Activated CD4-positive, CD25-positive, alpha-beta regulatory T cell (primary cell): ENCODE measurements around the gene BMPR1B.
"Not testable (repeated sequence)": the region's sequence is repeated elsewhere in the genome, so short reads cannot be mapped to it uniquely, and the experiment has no call there.

ENCODE experiments used
- DNase-seq, 4 experiments: peaks; one replicate each; lab custom pipeline; 2025; lab: John Stamatoyannopoulos, UW

The BMPR1B gene

DNA sequence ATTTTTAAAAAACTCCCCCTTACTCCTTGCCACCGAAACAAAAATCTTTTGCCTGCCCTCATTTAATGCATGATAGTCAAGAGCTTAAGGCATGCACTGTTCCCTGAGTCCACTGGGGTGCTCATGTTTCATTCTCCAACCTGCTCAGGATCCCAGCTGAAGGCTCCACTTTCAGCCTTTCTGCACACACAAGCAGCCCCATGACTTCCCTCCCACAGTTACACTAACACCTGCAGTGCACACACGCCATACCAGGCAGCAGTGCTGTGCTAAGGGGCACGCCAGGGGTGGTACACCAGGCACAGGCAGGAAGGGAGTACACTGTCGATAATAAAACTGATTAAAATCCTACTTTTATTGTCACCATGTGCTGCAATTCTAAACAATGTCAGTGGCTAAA lies 385.2 kb downstream of the BMPR1B start:
- no peak for DNase-seq

DNA sequence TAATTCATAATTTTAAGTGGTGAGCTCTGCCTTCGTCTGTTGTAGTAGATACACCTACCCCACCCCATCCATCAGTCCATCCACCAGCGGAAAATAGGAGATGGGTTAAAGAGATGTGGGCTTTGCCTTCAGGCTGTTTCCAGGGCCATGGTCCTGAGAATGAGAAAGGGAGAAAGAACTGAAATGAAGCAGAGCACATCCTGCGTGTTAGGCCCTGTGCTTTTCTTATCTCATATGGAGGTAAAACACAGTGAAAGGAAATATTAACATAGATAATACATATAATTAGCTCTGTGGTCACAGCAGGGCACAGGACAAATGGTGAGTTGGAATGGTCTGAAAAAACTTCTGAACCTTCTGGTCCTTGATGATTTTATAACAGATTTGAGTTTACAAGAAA lies 393.5 kb downstream of the BMPR1B start:
- no peak for DNase-seq

DNA sequence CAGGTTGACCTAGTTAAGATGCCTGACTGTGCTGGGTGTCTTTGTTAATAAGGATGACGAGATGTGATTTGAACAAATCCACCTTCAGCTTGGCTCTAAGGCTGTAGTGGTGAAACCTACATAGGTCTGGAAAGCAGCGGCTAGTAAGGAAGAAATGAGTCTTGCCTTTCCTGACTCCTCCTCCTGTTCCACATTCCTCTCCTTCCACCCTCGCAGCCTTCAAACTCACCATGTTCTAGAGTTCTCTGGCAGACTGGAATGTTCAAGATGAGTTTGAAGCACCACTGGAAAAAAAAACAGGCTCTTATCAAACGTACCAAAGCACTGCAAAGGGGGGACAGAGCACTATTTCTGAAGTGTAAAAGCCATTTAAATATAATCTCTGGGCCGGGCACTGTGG lies 395.4 kb downstream of the BMPR1B start:
- no peak for DNase-seq

DNA sequence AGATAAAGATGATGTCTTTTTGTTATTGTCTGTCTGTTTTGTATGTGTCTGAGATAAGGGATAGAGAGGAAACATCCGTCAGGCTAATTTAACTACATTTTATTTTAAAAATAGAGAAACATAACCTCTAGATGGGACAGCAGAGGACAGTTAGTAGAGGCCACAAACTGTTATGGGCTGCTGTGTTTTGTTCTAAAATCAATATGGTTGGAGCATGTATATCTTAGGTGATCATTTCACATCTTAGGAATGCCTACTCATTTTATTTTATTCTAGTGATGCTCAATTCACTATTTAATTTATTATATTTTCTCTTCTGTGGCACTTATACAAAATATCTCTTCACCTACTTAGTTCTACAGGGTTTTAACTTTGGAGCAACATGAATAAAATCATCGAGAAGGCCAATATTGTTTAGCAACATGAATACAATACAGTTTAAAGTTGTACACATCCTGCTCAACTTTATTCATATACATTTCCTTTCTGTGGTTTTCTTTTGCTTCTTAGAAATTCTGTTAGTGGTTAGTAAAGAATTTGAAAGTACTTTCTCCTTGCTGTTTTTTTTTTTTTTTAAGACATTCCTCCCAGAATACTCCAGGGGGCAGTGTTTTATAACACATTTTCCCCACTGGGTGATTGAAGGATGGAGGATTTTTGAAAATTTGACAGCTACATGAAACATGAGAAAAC lies 398.1 kb downstream of the BMPR1B start:
- DNase-seq = no peak

DNA sequence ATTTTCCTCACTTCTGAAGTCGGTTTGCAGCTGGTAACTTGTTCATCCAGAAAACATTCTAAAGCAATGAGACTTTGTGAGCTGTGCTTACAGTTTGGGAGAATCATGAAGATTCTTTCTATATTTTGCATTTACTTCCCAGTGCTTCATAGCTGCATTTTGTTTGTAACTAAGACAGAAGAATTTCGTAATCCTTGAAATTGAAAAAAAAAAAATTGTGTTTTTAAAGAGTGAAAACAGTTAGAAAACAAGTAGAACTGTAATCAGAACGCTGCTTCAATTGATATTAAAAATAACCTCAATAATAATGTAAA lies 398.7 kb downstream of the BMPR1B start:
- no peak for DNase-seq

DNA sequence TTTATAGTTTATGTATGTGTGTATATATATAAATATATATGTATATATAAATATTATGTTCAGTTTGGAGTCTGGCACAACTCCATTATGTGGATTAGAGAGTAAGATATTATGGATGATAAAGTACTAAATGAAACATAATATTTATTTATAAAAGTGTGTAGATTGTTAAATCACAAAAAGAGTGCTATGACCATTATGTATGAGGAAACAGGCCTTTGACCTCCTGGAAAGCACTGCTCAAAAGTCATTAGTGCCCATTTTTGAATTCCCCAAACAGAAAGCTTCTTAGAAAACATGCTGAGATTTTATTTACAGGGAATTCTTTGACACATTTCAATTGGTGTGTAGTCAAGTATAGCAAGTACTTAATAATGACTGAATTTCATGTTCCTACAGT lies 399.8 kb downstream of the BMPR1B start:
- DNase-seq = no peak

DNA sequence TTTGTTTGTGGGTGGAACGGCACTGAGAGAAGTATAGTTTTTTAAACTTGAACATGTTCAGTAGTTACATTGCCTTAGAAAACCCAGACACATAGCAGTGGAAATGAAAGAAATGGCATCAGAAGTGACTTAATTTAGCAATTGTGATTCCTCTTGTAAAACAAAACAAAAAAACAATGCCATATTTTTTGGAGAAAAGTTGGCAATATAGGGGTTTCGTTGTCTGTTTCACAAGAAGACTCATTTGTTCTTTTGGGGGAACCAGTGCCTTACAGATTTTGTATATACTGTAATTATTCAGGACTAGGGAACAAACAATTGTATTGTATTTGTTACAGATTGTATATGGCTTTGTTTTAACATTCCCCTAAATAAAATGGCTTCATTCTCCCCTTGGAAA lies 400.3 kb downstream of the BMPR1B start:
- no peak for DNase-seq

DNA sequence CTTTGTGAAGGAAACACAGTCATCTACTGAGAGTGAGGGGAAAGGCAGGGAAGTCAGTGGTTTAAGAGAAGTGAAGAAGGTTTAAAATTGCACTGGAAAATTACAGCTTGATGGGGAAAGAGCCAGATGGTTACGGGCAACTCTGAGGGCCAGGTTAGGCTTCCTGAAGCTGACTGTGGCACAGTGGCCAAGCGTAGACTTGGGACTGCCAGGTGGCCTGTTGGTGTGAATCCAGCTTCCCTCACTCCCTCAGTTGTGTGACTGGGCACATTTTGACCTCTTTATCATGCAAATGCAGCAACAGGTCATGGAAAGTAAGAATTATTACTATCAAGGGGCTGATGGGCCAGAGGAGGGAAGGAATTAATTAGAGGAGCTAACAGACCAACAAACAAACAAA lies 400.9 kb downstream of the BMPR1B start:
- DNase-seq = no peak

DNA sequence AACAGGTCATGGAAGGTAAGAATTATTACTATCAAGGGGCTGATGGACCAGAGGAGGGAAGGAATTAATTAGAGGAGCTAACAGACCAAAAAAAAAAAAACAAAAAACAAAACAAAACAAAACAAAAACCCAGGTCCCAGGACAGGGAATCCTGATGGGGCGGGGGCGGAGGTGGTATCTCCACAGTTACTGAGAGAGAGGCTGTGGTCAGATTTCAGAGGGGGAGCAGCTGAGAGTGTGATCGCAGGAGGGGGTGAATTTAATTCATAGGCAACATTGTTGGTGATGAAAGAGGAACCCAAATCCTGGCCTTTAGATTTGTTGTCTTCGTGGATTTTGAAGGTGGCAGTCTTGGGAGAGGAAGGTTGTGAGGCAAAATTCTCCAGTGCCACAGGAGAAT lies 401.6 kb downstream of the BMPR1B start:
- no peak for DNase-seq

DNA sequence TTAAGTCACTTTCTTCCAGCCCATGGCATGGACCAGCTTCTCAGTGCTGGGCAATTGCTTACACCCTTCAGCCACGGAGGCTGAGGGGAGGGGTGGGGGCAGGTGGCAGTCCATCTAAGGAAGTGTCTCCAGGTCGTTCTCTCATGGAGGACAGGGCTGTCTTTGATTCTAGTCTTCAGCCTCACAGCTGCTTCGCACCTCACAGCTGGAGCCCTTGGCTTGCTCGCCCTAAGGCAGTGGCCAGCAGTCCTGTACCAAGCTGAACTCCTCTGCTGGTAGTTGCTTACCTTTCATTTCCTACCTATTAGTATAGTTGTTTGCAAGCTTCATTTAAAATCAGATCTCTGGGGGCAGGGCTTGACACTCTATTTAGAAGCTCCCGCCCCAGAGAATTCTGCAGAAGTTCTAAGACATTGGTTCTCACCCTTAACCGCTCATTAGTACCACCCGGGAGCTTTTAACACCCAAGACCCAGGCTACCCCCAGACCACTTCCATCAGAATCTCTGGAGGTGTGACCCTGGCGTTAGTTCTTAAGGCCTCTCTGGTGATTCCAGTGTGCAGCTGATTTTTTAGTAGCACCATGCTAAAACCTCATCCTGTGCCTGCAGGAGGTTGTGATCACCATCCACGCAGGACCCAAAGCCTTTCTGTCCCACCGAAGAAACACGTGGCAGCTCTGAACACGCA lies 404.2 kb downstream of the BMPR1B start:
- no peak for DNase-seq

DNA sequence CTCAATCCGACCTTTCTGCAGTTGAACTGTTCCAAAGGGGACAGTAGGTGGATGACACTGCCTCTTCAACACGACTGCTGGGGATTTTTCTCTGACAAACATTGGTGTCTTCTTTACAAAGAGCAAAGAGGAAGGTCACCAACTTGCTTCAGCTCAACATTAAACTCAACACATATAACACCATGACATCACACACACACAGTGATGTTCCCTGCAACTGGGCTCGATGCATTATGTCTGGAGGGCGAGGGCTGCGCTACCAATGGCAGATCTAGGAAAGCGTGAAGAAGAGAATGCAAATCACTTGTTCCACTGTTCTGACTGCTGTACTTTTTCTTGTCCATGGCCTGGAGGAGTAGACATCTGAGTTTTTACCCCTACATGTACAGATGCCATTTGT lies 405.1 kb downstream of the BMPR1B start:
- DNase-seq = no peak

DNA sequence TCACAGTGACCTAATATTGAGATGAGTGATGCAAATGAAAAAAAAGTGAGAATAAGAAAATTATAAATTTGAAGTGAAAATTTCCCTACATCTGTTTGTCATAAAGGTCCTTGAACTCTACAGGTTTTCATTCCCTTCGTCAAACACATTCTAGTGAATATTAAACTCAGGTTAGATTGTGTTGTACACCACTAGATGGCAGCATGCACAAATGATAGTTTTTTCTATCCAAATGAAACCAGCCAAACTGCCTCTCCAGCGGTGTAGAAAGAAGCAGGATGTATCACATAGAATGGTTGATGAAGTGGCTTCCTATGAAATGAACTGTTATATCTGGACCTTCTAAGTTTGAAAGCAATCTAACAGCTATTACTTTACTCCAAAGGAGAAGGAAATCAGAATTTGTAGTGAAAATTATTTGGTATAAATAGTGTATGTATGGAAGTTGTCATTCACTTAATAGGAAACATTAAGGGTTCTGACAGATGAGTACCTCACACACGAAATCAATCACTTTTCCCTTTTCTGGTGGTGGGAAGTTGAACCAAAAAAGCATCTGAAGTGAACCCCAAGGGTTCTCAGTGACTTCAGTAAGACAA lies 408.3 kb downstream of the BMPR1B start:
- DNase-seq = no peak

DNA sequence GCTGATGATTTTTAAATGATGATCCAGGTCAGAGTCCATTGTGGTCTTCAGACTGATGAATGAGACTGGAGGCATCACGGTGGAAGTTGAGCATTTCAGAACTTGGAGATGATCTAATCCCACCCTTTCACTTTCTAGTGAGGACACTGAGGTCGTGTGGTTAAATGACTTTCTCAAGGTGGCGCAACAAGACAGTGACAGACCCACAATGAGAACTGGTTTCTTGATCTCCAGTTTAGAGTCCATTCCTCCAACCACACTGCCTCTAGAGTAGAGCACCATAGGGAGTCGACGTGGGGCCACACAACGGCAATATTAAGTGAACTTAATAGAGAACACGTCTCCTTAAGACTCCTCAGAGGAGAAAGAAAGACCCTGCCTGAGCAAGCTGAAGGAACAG lies 410.1 kb downstream of the BMPR1B start:
- no peak for DNase-seq

DNA sequence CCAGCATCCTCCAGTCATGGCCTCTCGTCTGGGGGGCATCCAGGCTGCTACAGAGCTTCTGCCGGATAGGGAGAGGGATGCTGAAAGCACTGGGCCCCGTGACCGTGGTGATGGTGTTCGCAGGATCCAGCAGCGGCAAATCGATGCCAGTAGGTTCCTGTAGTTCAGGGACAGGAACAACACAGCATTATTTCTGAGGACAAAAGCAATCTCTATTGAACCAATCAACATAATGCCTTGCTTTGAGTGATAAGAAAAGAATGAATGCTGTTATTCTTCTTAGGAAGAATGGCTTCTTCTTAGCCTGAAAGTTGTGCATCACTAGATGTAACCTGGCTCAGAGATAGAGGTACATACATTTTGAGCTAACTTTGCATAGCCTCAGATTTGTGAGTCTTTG lies 412.4 kb downstream of the BMPR1B start:
- DNase-seq = no peak

DNA sequence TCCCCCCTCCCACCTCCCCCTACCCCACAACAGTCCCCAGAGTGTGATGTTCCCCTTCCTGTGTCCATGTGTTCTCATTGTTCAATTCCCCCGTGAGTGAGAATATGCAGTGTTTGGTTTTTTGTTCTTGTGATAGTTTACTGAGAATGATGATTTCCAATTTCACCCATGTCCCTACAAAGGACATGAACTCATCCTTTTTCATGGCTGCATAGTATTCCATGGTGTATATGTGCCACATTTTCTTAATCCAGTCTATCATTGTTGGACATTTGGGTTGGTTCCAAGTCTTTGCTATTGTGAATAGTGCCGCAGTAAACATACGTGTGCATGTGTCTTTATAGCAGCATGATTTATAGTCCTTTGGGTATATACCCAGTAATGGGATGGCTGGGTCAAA lies 413.6 kb downstream of the BMPR1B start:
- not testable (repeated sequence) for DNase-seq

DNA sequence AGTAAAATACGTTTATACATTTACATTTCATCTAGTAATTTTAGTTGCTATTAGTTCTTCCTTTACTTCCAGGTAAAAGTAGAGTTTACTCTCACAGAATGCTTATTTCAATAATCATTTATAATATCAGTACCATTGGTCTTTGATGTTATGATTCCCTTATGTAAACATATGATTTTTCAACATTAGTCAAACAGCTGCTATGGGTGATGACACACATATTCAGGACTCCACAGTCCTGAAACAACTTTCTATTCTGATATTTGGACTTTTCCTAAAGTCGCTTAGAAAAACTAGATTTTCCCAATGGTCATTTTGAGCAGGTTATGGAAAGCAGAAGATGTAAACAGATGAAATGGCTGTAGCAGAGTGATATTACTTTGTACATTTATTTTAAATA lies 421.2 kb downstream of the BMPR1B start:
- DNase-seq = no peak

DNA sequence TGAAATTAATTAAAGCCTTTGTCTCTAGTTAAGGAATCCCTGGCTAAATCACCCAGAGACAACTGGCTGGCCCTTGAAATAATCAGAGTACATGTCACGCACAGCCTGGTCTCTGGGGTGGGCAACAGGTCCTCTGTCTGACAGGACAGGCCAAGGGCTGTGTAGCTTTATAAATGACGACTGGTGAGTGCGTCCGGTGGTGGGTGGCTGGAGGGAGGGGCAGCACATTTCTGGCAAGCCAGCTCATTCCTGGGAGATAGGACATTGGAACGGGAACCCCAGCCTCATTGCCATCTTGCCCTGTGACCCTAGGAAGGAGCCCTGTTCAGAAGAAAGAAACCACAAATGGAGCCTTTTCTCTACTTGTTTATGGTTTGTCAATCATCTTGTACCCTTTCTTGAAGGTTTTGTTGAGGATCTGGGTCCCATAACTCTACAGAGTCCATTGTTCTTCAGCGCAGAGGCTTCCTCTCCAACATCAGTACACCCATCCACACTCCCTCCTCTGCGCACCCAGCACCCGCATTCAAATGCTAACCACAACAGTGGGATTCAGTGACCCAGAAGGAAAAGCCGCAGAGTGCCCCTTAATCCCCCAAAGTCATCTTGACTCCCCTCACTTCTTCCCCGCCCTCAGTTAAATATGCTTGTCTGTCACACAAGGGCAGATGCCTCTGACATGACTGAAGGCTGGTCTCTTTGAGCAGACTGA lies 422.9 kb downstream of the BMPR1B start:
- DNase-seq = no peak

DNA sequence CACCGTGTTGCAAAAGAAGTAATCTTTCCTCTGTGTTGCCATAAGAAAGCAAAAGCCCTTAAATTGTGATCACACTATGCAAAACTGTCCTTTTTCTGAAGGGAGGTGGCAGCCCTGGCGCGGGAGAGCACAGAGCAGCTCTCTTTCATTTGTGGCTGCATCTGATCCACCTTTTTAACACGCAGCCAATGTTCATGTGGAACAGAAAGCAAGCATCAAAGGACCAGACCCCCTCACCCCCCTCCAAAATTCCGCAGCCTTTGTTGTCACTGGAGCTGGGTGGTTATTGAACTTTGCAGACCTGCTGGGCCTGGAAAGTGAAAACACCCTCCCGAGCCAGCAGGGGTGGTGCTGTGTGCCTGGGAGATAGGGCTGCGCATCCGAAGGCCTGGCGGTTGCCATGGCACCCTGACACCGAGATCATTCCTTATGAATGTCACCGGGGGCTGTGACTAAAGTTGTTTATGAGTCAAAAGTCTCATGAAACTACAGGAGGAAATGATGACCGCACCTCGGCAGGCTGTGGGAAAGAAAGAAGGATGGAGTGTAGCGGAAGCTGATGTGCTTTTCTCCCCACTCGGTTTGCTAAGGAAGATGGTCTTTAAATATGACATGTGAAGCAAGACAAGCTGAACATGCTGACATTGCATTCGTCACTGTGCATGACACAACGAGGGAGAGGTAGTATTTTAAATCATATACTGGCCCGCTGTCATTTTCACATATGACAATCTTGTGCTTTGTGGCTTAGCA lies 423.7 kb downstream of the BMPR1B start:
- DNase-seq = no peak

DNA sequence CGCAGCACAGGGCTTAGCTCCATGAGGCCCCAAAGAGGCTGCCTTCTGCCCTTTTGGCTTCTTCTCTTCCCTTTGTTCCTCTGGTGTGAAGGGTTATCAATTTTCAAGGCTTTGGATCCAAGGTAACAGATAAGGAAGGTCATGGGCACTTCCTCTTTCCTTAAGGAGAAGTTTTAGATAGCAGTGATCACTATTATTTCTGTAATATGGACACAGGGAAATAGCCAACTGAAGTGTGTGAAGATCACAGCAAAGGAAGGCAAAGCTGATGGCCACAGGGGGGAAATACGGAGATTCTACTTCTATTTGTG lies 424.2 kb downstream of the BMPR1B start:
- DNase-seq = no peak

DNA sequence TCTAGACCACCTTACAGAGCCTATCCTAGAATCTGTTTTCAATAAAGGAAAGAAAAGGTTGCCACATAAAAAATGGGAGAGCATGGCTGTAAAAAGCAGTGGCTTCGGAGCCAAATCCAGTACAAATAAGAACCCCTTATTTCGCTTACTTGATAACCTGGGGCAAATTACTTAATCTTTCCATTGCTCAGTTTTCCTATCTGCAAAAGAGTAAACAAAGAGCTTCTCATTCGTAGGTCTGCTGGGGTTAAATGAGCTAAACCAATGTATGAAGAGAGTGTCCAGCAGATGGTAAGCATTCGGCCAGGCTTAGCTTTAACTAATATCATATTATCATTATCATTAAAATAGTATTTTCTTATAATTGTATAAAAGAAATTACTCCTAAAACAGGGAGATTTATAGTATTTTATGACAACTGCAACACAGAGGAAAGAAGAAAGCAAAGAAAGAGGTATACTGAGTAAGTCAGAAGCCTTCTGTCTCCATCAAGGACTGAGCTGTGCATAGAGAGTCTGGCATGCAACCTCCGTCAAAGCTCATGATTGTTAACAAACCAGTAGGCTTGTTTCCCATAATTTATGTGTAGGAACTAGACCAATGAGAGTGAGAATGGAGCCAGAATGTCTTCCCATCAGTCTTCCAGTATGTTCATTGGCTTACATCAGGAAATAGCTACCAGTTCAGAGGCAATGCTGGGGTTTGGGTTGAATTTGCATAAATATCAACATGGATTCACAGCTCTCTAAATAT lies 426.1 kb downstream of the BMPR1B start:
- DNase-seq = no peak

DNA sequence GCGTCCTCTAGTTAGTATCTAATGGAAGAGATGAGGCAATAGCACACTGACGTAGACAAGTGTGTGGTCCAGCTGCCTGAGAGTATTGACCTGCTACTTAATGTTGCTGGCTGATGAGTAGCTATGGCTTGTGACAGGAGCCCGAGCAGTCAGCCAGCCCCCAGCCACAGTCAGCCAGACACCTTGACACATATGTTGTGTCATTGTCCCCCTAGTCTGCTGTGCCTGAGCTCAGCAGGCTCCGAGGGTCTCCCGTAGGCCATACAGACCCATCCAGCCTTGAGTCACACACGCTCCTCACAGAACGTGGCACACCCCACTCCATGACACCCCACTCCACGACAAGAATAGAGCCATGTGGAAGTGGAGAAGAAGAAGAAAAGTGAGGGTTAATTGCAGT lies 428.9 kb downstream of the BMPR1B start:
- DNase-seq = no peak
